HG03439 (cell line): ENCODE measurements around the gene HSP90AB1.

Experiments used
- ATAC-seq: cut with Tn5 transposase; IDR thresholded peaks from one replicate; pipeline ENCODE4 v1.9.1; 2021; ENCODE audit warnings: mild to moderate bottlenecking, moderate library complexity; ENCODE audit not compliant: unreplicated experiment

Gene HSP90AB1

GRCh38 chr6:44265007-44265721, 18.3 kb downstream of the HSP90AB1 start, which contains the start of gene NFKBIE:
NFKBIE (minus strand) TSS chr6:44265551; CDS start chr6:44265346, 205 bp downstream.
- peak; percentile 37 for ATAC-seq

GRCh38 chr6:44265722-44266233, 18.9 kb downstream of the HSP90AB1 start:
- ATAC-seq, result no peak

GRCh38 chr6:44266347-44266746, 19.4 kb downstream of the HSP90AB1 start:
- no peak for ATAC-seq

GRCh38 chr6:44267252-44267651, 20.4 kb downstream of the HSP90AB1 start:
- ATAC-seq, result no peak

- ATAC-seq, result no peak
Observed at GRCh38 chr6:44268095-44268628, 21.3 kb downstream of the HSP90AB1 start.

GRCh38 chr6:44269178-44269920, 22.4 kb downstream of the HSP90AB1 start:
- ATAC-seq, result no peak

- ATAC-seq, result no peak
Observed at GRCh38 chr6:44269921-44270525, 23.1 kb downstream of the HSP90AB1 start, which contains the start of gene TMEM151B. TMEM151B (plus strand) TSS chr6:44270450; CDS start chr6:44270743, 293 bp downstream.

- no peak for ATAC-seq
Observed at GRCh38 chr6:44270526-44271405, 23.9 kb downstream of the HSP90AB1 start.

GRCh38 chr6:44271406-44271723, 24.5 kb downstream of the HSP90AB1 start:
- no peak for ATAC-seq

GRCh38 chr6:44271914-44272313, 25.0 kb downstream of the HSP90AB1 start:
- no peak for ATAC-seq

GRCh38 chr6:44272529-44272928, 25.6 kb downstream of the HSP90AB1 start:
- ATAC-seq, result no peak

GRCh38 chr6:44272999-44273566, 26.2 kb downstream of the HSP90AB1 start:
- no peak for ATAC-seq

- no peak for ATAC-seq
Observed at GRCh38 chr6:44273617-44274016, 26.7 kb downstream of the HSP90AB1 start.

- ATAC-seq, result no peak
Observed at GRCh38 chr6:44275271-44275748, 28.4 kb downstream of the HSP90AB1 start.

- ATAC-seq, result no peak
Observed at GRCh38 chr6:44275749-44276648, 29.1 kb downstream of the HSP90AB1 start.

GRCh38 chr6:44276667-44277640, 30.1 kb downstream of the HSP90AB1 start:
- no peak for ATAC-seq

GRCh38 chr6:44277763-44278162, 30.9 kb downstream of the HSP90AB1 start:
- ATAC-seq, result no peak

GRCh38 chr6:44278315-44278714, 31.4 kb downstream of the HSP90AB1 start:
- no peak for ATAC-seq
